Kidney (tissue), 14 donors: Measurements from ENCODE around the gene DRAXIN. TPM values are rescaled to one million over a fixed set of nuclear protein-coding genes. Genes with fewer than 3 reads are reported as not detected.

ENCODE experiments used
- DNase-seq, 5 donors: peaks; one replicate each; pipeline ENCODE4 v3.0.0-alpha.2; 2013 to 2020
- FAIRE-seq: peaks from 2 replicates; lab custom pipeline; 2012; peaks lifted over from hg19 to GRCh38; lab: Jason Lieb, UNC
- H3K27ac ChIP-seq, 2 donors: one replicate each; pipeline ENCODE4 v1.7.0; 2013; ENCODE audit warnings: low read depth in 2 of 2, low read length in 2 of 2, inconsistent platforms in 1 of 2
- H3K27me3 ChIP-seq: one replicate; pipeline ENCODE4 v1.7.1; 2013; ENCODE audit warnings: low read length, inconsistent platforms; ENCODE audit not compliant: control insufficient read depth, insufficient read depth
- H3K36me3 ChIP-seq, 3 donors: one replicate each; pipeline versions ENCODE4 v1.7.0 to v1.7.1; 2013; ENCODE audit warnings: low read length in 3 of 3, control low read depth in 1 of 3, inconsistent platforms in 1 of 3; ENCODE audit not compliant: insufficient read depth in 3 of 3, control insufficient read depth in 2 of 3
- H3K4me1 ChIP-seq, 3 donors: one replicate each; pipeline versions ENCODE4 v1.7.0 to v1.7.1; 2013; ENCODE audit warnings: low read length in 3 of 3, inconsistent platforms in 1 of 3, low read depth in 1 of 3; ENCODE audit not compliant: control insufficient read depth in 2 of 3, insufficient read depth in 2 of 3
- H3K4me3 ChIP-seq, 3 donors: one replicate each; pipeline versions ENCODE4 v1.7.0 to v1.8.1; 2013; ENCODE audit warnings: low read length in 3 of 3, control low read depth in 1 of 3, inconsistent platforms in 1 of 3
- H3K9ac ChIP-seq, 3 donors: one replicate each; pipeline versions ENCODE4 v1.7.0 to v1.7.1; 2013; ENCODE audit warnings: low read length in 3 of 3, control low read depth in 1 of 3, inconsistent platforms in 1 of 3
- H3K9me3 ChIP-seq, 3 donors: one replicate each; pipeline versions ENCODE4 v1.7.0 to v1.7.1; 2013; ENCODE audit warnings: low read length in 3 of 3, control low read depth in 1 of 3, inconsistent platforms in 1 of 3; ENCODE audit not compliant: control insufficient read depth in 2 of 3, insufficient read depth in 1 of 3
- CTCF ChIP-seq: IDR thresholded peaks from 3 replicates; pipeline ENCODE4 v1.5.1; 2012; ENCODE audit warnings: mild to moderate bottlenecking, moderate library complexity, borderline replicate concordance; ENCODE audit not compliant: insufficient read depth; ENCODE audit errors: extremely low read depth
- intact Hi-C: fragments of 100-400 bp; cut with DNase I; formaldehyde crosslinking; loops from one replicate; pipeline ENCODE4 v1.11.1; 2022
- polyA plus RNA-seq: library from polyadenylated mRNA; stranded (reverse); fragments of 350-450 nt; fragmentation: Illumina TruSeq; extraction: RNeasy Lipid Tissue Mini Kit (QIAGEN cat#74804); gene quantifications from one replicate; pipeline ENCODE4 v1.2.3, GENCODE V29; 2014; ENCODE audit warnings: low read depth, low replicate concordance; ENCODE audit not compliant: insufficient read depth
- total RNA-seq: library from RNA; stranded (reverse); fragmentation: NEBNext Ultra II Directional; extraction: Animal tissue kit (Norgen Biotek cat#: 25700); gene quantifications from one replicate; pipeline ENCODE4 v1.2.1, GENCODE V29; 2021
- donor health status: control.
- donor health status: control.
- donor health status: control.
- donor health status: control.
- donor health status: control.
- donor health status: DM: yes; HTN: yes; CAD: no.
- donor health status: Normal renal cell carcinoma (clear cell type).

The DRAXIN gene
- total and polyA plus RNA-seq, 2 donors from 2014 or later = 0.17 to 0.28 TPM

DNA sequence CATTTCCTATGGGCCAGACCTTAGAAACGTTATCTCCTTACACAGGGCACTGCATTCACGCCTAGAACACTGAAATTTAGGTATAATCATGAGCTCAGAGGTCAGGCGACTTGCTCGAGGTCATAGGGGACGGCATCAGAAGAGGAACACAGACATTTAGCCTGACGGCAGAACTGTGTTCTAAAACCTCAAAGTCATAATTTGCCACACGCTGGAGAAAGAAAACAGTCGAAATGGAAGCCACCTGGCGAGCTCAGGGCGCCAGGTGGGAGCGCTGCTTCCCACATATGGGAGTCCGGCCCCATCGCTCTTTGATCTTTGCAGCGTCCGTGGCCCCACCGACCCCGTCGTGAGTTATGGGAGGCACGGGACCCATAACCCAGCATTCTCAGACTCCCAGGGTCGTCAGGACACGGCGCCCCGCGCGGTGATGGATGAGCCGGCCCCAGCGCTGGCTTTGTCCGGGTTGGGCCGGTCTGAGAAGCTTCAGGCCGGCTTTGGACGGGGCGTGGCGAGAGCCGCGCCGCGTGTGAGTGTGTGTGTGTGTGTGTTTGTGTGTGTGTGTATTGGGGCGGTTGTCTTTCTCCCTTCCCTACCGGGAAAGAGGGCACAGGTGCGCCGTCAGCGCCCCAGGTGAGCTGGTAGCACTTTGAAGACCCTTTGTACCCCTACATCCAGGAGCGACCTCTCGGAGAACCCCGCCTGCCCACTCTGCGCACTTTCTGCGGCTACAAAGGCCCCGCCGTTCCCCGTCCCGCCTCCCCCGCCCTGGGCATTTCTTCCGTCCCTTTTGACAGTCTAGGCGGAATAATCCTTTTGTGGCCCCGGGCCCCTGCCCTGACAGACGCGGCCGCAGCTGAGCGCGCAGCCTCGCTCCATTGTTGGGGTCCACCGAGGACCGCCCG is 861 bp upstream of the DRAXIN start:
- Histone ChIP-seq H3K27me3 (peaks cover 2% of the 10 kb centered on the region), H3K9ac (no peak overlapping the region)
- FAIRE-seq = no peak

GRCh38 chr1:11691928-11692711 is 610 bp downstream of the DRAXIN start:
- no peak overlapping the region for H3K27ac ChIP-seq
- no peak overlapping the region for H3K4me3 ChIP-seq
- H3K4me1 ChIP-seq = peaks cover 0 to 7% (median 0%) of the 10 kb centered on the region in 3 donors
- peaks cover 2% of the 10 kb centered on the region for H3K27me3 ChIP-seq
- FAIRE-seq = no peak
- no peak for DNase-seq
- TF ChIP-seq CTCF = no peak
- intact Hi-C loops = no loop called here
- H3K9ac ChIP-seq = no peak overlapping the region
- H3K36me3 ChIP-seq = no peaks in the 10 kb centered on the region
- H3K9me3 ChIP-seq = no peaks in the 10 kb centered on the region

More for the DNA sequence above, 861 bp upstream of the DRAXIN start:
- no peaks in the 10 kb centered on the region for H3K9me3 ChIP-seq
- H3K36me3 ChIP-seq = no peaks in the 10 kb centered on the region
- peaks cover 0 to 7% (median 0%) of the 10 kb centered on the region in 3 donors for H3K4me1 ChIP-seq
- peak in 4 of 5 donors; percentile 81 to 93 (median 86) for DNase-seq
- H3K4me3 ChIP-seq = peak overlapping the region; percentile 49 to 52 (median 49)
- no peak overlapping the region for H3K27ac ChIP-seq
- intact Hi-C loops = no loop called here
- no peak for TF ChIP-seq CTCF

GRCh38 chr1:11693024-11693590 is 1.6 kb downstream of the DRAXIN start:
- FAIRE-seq (no peak), DNase-seq (no peak)
- peaks cover 0 to 7% (median 0%) of the 10 kb centered on the region in 3 donors for H3K4me1 ChIP-seq
- H3K27ac ChIP-seq = no peak overlapping the region
- TF ChIP-seq CTCF = no peak
- H3K4me3 ChIP-seq = no peak overlapping the region
- intact Hi-C loops = no loop called here
- no peaks in the 10 kb centered on the region for H3K36me3 ChIP-seq
- H3K27me3 ChIP-seq = peaks cover 2% of the 10 kb centered on the region
- H3K9ac ChIP-seq = no peak overlapping the region
- no peaks in the 10 kb centered on the region for H3K9me3 ChIP-seq
